ENCODE results near the gene SCARB1.
"Not testable (repeated sequence)": the region's sequence is repeated elsewhere in the genome, so short reads cannot be mapped to it uniquely, and the experiment has no call there.

Gene SCARB1, protein sequence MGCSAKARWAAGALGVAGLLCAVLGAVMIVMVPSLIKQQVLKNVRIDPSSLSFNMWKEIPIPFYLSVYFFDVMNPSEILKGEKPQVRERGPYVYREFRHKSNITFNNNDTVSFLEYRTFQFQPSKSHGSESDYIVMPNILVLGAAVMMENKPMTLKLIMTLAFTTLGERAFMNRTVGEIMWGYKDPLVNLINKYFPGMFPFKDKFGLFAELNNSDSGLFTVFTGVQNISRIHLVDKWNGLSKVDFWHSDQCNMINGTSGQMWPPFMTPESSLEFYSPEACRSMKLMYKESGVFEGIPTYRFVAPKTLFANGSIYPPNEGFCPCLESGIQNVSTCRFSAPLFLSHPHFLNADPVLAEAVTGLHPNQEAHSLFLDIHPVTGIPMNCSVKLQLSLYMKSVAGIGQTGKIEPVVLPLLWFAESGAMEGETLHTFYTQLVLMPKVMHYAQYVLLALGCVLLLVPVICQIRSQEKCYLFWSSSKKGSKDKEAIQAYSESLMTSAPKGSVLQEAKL

DNA sequence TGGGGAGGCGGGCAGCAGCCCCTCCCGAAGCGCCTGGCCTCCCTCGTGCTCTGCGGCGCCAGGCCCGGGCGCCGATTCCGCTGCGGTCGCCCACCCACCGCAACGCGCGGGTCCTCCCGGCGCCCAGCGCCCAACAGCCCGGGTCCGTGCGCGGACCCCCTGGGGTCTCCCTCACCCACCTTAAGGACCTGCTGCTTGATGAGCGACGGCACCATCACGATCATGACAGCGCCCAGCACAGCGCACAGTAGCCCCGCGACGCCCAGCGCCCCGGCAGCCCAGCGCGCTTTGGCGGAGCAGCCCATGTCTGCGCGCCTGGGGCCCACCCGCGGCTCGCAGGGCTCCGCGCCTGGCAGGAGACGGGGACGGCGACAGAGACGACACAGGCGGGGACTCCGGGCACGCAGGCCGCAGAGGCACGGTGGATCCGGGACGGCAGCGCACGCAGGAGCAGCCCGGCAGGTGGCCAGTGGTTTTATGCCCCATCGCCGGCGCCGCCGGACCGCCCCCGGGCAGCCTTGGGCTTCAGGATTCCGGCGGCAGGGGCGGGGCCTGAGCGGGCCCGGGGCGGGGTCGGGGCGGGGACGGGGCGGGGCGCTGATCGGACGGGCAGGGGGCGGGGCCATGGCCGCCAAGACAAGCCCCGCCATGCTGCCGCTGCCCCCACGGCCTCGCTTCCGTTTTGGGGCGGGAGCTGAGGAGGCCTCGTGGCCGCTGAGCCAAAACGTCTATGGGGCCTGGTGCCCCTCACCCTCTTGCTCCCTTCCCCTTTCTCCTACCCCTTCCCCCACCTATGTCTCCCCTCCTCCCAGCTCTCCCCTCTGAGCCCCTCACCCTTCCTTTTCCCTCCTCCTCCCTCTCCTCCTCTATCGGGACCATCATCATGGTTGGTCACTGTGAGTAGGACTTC lies at the start of gene SCARB1:
SCARB1 (minus strand) TSS at position 449 of the 910 bp plus-strand sequence; CDS start at position 305, 144 bp downstream.
- no peak for DNase-seq (ENCODE audit: low read depth, low spot score)

DNA sequence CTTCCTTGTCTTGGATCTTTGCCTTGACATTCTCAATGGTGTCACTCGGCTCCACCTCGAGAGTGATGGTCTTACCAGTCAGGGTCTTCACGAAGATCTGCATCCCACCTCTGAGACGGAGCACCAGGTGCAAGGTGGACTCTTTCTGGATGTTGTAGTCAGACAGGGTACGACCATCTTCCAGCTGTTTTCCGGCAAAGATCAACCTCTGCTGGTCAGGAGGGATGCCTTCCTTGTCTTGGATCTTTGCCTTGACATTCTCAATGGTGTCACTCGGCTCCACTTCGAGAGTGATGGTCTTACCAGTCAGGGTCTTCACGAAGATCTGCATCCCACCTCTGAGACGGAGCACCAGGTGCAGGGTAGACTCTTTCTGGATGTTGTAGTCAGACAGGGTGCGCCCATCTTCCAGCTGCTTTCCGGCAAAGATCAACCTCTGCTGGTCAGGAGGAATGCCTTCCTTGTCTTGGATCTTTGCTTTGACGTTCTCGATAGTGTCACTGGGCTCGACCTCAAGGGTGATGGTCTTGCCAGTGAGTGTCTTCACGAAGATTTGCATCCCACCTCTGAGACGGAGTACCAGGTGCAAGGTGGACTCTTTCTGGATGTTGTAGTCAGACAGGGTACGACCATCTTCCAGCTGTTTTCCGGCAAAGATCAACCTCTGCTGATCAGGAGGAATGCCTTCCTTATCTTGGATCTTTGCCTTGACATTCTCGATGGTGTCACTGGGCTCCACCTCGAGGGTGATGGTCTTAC lies 49.0 kb upstream of the SCARB1 start:
- not testable (repeated sequence) for DNase-seq (ENCODE audit: low read depth, low spot score)

DNA sequence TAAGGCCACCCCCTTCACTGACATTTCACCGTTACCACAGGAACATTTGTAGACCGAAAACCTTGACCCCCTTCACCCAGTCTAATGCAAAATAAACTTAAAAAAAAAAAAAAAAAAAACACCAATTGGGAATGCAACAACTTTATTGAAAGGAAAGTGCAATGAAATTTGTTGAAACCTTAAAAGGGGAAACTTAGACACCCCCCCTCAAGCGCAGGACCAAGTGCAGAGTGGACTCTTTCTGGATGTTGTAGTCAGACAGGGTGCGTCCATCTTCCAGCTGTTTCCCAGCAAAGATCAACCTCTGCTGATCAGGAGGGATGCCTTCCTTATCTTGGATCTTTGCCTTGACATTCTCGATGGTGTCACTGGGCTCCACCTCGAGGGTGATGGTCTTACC lies 47.9 kb upstream of the SCARB1 start:
- DNase-seq (ENCODE audit: low read depth, low spot score): not testable (repeated sequence)

DNA sequence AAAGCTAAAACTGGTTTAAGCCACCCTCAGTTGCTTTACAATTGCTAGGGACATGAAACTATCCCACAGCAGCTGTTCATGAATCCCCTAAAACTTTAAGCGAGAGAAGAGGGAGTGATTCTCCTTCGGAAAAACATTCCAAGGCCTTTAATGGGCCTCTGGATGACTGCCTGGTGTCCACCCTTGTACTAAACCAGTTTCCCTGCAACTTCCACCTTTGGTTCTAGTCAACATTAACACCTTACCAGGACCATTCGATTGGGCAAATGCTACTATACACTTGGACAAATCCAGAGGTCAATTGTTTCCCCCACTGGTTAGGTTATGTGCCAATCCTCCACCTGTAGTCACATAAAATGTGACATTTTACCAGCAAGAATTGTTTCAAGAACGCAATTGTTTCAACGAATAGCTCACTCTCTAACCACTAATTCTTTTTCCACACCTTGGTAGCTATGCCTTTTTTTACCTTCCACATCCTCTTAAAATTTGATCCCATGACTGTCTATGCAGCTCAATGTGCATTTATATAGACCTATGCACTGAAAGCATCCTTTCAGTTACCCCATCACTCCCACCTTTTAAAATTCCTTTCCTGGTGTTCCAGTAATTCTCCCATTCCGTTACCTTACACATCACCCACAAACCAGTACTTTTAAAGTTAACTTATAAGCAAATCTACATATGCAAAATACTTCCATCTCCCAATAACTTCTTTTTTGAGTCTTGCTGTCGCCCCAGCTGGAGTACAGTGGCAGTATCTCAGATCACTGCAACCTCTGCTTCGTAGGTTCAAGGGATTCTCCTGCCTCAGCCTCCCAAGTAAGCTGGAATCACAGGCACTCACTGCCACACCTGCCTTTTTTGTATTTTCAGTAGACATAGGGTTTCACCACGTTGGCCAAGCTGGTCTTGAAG lies 47.2 kb upstream of the SCARB1 start:
- no peak for DNase-seq (ENCODE audit: low read depth, low spot score)

DNA sequence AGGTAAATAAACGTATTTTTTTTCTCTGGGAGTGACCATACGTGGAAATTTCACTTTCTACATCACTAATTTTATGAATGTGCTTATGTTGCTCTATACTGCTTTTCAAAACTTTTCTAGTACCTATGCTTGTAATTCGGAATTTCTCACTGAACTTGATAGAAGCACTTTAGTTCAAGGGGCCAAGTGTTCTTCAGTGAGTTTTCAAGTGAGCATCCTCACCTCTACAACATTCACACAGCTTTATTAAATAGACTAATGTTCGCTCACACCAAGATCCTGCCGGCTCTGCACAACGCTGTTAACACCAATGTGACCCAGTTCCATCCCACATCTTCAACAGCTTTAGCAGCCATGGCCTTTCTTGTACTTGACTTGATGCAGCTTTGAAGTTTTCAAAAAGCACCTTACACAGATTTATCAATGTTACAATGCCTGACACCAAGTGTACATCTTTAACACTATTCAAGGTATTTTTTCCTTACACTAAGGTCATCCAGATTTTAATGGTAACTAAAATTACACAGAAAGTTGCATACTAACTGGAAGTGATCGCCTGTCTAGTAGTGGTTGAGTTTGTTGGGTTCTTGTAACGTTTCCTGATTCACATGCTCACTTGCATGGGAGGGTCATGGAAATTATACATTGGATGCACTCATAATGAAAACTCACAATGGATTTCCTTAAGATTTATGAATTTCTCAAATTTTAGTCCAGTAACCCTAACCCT lies 46.3 kb upstream of the SCARB1 start:
- no peak for DNase-seq (ENCODE audit: low read depth, low spot score)

DNA sequence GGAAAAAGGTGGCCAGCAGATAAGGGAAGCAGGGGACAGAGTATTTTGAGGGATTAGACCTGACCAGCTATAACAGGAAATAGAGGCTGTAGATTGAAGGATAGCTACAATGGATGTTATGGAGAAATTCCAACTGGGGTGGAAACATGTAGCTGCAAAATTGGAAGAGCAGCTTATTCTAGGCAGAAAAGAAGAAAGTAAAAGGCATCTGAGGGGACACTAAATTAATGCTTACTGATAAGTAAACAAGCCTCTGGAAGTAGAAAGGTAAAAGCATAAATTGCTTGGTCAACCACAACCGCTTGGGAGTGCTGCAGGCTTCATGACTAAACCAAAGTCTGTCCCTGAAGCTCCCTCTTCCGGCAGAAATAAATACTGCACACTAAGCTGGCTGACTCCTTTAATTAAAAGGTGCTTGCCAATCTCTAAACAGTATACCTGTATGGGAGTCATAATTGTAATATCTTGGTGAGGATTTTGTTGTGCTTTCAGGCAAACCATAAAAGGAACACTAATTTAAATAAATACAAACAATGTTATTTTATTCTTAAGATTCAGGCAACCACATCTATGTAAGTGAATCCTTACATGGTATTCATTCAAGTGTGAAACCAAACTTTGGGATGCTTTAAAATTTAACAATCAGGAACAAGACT lies 43.1 kb upstream of the SCARB1 start:
- DNase-seq (ENCODE audit: low read depth, low spot score): peak; percentile 59

DNA sequence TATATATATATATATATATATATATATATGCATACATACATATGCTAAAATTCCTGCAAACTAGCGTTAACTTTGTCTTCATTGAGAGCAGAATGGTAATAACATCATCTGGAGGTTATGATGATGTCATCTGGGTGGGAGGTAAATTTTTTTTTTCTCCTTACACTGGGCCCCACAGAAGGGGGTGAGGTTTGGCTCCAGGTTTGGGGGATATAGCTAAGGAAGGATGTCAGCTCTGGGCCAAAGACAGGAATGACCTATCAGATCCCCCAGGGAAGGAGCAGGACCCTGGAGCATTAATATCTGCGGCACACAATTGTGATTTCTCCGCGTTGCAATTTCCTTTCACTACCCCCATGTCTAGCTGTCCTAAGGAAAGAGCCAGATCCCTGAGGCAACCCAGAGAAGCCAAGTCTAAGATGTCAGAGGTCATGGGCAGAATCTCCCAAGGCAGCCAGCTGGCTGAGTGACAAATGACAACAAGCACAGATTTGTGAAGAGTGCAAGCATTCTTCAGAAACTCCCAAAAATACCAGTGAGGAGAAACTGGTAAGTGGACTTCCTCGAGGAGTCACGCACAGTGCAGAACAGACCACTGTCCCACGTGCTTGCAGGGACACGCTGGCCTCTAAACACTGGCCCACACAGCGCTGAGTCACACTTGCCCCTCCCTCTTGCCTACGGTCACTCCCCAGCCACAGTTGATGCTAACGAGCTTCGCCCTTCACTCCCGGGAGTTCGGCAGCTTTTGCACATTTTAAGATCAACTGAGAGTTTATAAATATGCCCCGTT lies 40.8 kb upstream of the SCARB1 start:
- DNase-seq (ENCODE audit: low read depth, low spot score): peak; percentile 50

DNA sequence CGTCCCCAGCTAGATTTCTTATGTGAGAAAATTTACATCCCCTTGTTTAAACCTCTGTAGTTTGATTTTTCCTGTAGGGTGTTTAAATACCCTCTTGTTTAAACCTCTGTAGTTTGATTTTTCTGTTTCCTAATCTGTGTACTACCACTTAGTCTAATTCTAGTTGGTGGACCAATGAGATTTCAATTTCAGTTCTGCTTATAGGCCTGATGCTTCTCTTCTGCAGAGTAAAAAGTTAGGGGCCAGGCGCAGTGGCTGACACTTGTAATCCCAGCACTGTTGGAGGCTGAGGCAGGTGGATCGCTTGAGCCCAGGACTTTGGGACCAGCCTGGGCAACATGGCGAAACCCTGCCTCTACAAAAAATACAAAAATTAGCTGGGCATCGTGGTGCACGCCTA lies 39.3 kb upstream of the SCARB1 start:
- no peak for DNase-seq (ENCODE audit: low read depth, low spot score)

DNA sequence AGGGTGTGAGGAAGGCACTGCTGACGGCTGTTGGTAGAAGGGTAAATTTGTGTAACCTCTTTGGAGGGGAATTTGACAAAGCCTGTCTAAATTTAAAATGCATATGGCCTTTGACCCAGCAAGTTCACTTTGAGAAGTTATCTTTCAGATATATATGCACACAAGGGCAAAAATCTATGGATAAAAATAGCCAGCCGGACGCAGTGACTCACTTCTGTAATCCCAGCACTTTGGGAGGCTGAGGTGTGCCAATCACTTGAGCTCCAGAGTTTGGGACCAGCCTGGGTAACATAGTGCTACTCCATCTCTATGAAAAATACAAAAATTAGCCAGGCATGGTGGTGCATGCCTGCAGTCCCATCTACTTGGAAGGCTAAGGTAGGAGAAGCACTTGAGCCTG lies 37.3 kb upstream of the SCARB1 start:
- DNase-seq (ENCODE audit: low read depth, low spot score): no peak

DNA sequence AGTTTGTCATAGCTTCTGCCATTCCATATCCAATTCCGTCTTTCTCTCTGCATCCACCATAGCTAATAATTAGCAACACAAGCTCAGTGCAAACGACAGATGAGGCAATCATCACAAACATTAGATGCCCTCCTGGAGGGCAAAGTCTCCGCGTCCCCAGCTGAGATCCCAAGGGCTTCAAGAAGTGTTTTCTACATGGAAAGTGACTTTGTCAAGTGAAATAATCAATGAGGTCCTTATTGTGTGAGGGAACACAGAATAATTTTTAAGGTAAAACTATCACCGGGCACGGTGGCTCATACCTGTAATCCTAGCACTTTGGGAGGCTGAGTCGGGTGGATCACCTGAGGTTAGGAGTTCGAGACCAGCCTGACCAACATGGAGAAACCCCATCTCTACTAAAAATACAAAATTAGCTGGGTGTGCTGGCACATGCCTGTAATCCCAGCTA lies 36.7 kb upstream of the SCARB1 start:
- DNase-seq (ENCODE audit: low read depth, low spot score): not testable (repeated sequence)

DNA sequence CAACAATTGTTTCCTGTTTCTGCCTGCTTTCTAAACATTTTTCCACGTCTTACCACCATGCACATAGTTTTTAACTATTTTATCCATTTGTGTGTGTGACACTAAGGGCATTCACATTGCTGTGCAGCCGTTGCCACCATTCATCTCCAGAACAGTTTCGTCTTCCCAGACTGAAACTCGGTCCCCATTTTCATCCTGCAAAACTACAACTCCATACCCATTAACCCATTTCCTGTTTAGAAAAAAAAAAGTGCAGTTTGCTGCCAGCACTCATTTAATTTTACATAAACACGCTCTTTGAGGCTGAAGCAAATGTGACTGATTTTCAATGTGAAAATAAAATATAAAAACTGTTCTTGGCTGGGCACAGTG lies 35.2 kb upstream of the SCARB1 start:
- no peak for DNase-seq (ENCODE audit: low read depth, low spot score)

DNA sequence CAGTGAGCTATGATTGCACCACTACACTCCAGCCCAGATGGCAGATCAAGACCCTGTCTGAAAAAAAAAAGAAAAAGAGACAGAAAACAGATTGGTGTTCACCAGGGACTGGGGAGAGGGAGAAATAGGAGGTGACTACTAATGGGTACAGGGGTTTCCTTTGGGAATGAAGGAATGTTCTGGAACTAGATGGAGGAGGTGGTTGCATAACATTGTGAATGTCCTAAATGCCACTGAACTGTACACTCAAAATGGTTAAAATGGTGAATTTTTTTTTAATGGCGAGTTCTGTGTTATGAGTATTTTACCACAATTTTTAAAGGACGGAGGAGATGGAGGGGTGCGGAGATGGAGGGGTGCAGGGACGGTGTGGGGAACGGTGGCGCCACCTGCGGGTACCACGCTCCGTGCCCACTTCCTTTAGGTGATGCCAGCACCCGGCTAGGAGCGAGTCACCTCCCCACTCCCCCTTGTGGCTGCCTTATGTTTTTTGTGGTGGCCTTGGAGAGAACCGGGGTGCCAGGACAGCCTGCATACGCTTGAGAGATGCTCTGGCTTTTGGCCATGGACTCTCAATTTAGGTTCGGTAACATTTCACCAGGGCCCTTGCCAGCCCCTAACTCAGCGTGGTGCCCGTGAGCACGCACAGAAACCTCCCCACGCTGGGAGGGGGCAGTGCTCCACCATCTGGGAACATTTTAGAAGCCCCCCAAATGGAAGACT lies 34.7 kb upstream of the SCARB1 start:
- no peak for DNase-seq (ENCODE audit: low read depth, low spot score)

DNA sequence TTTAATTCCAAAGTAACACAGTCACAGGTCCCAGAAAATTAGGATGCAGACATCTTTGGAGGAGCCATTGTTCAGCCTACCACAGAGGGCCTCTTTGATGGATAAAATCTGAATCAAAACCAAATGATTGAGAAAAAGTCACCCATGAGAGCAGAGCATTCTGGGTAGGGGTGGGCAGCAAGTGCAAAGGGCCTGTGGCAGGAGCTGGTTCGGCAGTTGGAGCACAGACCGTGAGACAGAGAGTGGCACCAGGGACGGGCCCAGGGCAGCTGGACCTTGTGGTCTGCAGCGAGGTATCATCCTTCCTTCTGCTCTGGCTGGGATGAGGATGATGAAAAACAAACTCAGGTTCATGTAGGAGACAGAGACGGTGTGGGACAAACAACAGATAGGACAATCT lies 32.8 kb upstream of the SCARB1 start:
- DNase-seq (ENCODE audit: low read depth, low spot score): no peak

DNA sequence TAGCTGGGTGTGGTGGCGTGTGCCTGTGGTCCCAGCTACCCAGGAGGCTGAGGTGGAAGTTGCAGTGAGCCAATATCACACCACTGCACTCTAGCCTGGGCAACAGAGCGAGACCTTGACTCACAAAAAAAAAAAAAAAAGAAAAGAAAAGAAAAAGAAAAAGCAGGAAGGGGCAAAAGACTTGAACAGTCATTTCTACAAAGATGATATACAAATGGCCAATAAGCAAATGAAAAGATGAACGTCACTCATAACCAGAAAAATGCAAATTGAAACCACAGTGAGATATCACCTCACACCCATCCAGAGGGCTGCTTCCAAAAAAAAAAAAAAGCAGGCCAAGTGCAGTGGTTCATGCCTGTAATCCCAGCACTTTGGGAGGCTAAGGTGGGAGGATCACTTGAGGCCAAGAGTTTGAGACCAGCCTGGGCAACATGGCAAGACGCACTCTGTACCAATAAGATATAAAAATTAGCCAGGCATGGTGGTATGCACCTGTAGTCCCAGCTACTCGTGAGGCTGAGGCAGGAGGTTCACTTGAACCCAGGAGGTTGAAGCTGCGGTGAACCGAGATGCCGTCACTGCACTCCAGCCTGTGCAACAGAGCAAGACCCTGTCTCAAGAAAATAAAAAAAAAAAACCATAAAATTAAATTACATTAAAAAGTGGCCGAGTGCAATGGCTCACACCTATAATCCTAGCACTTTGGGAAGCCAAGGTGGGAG lies 30.3 kb upstream of the SCARB1 start:
- no peak for DNase-seq (ENCODE audit: low read depth, low spot score)

DNA sequence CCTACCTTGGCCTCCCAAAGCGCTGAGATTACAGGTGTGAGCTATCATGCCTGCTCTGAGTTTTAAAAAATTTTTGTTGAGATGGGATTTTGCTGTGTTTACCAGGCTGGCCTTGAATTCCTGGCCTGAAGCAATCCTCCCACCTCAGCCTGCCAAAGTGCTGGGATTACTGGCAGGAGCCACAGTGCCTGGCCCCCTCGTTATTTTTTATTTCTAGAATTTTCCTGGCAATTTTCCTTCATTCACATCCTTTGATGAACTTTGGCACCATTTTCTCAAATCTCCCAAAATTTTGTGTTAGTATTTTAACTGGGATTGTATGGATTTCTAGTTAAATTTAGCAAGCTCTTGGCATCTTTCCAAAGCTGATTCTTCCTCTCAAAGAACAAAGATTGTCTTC lies 24.6 kb upstream of the SCARB1 start:
- DNase-seq (ENCODE audit: low read depth, low spot score): no peak

DNA sequence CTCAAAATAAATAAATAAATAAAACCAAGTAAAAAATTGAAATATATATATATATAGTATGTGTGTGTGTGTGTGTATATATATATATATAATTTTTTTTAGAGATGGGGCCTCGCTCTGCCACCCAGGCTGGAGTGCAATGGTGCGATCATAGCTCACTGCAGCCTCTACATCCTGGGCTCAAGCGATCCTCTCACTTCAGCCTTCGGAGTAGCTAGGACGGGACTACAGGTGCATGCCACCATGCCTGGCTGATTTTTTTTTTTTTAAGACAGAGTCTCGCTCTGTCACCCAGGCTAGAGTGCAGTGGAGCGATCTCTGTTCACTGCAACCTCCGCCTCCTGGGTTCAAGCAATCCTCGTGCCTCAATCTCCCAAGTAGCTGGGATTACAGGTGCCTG lies 24.1 kb upstream of the SCARB1 start:
- DNase-seq (ENCODE audit: low read depth, low spot score): not testable (repeated sequence)

Data from brain pericyte (primary cell).